A172 (cell line): ENCODE measurements around the gene TECPR2. TPM values are rescaled to one million over a fixed set of nuclear protein-coding genes. Genes with fewer than 3 reads are reported as not detected.

ENCODE experiments used
- DNase-seq: peaks from one replicate; pipeline ENCODE4 v3.0.0-alpha.2; 2015; ENCODE audit warnings: low spot score
- total RNA-seq: library from RNA; depleted of rRNA; stranded (reverse); fragments of >200 nt; shearing (Covaris generic); gene quantifications from 2 replicates; pipeline ENCODE4 v1.2.3, GENCODE V29; 2014

TECPR2 gene
- total RNA-seq, 1 experiment from 2014 or later: 2.4 TPM

DNA sequence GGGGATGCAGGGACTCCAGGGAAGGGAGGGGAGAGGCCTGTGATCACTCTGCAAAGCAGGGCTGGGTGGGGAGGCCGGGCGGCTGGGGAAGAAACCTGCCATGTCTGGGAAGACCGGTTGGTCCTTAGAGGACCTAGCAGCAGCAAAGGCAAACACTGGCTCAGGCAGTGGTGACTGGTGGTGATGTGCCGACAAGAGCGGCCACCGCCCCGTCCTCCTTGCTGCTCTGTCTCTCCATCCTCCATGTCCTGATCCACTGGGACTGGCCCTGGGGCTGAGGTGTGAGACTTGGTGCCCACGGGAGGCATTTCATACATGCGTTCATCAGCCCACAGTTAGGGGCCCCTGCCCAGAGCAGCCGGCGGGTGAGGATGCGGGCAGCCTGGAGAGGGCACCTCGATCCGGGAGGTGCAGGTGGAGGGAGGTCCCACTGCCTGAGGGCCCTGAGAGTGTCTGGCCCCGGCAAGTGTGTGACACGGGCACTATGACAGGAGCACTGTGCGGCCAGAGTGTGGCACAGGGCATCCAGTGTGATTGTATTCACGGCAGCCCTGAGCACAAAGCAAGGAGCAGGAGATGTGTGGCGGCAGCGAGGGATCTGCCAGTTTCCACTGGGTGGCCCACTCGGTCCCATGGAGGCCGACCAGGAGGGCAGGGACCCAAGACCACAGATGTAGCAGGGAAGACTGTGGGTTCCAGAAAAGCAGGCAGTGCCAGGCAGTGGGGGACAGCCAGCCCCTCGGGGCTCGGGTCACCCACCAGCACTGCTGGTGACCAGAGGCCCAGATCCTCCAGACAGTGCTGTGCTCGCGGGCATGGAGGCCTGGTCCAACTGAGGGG, 133.0 kb downstream of the TECPR2 start:
- no peak for DNase-seq

DNA sequence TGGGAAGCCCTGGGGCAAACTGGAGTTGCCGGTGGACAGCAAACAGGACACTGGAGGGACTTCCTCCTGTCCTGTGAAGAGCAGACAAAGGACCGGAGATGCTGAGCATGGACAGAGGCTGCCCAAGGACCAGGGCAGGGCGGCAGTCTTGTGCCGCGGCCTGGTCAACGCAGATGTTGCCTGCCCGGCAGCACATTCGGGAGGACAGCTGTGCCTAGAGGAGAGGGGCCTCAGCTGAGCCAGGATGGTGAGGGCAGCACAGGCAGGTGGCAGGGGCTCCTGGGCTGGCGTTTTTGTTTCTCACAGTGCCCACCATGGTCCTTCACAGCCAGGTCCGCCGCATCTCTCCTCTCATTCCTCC, 133.6 kb downstream of the TECPR2 start:
- DNase-seq: no peak

DNA sequence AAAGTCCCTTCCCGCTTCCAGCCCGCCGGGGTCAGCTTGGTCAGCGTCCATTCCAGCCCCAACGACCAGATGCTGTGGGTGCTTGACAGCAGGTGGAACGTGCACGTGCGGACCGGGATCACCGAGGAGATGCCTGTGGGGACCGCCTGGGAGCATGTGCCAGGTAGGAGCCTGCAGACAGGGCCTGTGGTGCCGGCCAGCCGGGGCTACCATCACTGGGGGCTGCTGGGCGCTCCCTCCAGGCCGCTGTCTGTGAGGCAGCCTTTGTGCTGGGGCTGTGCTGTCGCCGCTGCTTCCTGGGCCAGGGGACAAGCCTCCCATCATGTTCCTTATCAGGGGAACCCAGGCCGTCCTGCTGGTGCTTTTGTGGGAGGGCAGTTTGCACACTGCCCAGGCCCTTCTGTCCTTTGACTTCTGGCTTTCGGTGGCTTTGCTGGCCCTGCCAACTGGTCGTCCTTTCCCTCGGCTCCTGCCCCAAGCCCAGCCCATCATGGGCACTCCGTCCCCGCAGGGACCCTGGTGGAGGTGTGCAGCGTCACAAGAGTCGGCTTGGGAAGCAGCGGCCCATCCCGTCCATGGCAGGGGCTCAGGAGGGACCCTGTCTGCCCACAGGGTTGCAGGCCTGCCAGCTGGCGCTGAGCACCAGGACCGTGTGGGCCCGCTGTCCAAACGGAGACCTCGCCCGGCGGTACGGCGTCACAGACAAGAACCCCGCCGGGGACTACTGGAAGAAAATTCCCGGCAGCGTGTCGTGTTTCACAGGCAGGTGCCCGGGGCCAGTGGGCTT, 134.4 kb downstream of the TECPR2 start:
- no peak for DNase-seq

DNA sequence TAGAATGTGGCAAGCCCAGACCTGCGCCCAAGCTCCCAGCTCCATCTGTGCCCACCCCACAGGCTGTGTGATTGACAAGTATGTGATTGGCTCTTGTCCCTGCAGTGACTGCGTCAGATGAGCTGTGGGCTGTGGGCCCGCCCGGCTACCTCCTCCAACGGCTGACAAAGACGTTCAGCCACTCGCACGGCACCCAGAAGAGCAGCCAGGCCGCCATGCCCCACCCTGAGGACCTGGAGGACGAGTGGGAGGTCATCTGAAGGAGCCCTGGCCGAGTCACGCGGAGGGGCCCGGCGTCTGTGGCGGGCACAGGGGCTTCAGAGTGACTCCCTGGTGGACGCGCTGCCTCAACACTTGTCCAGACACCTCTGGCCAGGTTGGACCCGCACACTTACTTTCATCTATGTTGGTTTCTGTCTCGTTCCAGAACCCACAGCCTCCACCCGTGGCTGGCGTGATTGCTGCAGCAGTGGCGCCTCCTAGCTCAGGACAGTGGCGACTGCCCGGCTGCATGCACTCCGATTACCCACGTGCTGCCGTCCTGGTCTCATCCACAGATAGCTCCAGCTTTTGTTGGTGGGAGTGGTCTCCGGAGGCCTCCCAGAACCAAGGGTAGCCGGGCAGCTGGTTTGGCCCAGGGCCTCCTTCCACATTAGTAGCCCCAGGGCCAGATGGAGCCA, 135.4 kb downstream of the TECPR2 start:
- DNase-seq: no peak

DNA sequence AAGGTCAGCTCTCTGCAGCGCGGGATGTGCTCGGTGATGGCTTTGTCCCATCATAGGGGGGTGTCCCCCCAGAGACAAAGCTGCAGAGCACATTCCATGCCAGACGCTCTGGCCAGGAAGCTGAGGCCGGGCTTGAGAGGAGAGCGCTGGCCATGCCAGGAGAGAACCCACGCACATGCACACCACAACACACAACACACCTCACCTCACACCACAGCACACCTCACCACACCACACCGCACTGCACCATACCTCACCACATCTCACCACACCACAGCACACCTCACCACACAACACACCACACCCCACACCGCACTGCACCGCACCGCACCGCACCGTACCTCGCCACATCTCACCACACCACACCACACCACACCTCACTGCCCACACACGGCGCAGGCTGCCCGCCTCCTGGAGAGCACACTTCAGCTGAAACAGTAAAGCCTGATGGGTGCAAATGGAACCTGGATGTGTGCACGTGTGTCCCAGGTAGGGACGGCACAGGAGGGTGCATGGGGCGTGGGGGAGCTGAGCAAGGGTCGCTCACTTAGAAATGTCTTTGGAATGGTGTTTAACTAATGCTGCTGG, 136.0 kb downstream of the TECPR2 start:
- no peak for DNase-seq

DNA sequence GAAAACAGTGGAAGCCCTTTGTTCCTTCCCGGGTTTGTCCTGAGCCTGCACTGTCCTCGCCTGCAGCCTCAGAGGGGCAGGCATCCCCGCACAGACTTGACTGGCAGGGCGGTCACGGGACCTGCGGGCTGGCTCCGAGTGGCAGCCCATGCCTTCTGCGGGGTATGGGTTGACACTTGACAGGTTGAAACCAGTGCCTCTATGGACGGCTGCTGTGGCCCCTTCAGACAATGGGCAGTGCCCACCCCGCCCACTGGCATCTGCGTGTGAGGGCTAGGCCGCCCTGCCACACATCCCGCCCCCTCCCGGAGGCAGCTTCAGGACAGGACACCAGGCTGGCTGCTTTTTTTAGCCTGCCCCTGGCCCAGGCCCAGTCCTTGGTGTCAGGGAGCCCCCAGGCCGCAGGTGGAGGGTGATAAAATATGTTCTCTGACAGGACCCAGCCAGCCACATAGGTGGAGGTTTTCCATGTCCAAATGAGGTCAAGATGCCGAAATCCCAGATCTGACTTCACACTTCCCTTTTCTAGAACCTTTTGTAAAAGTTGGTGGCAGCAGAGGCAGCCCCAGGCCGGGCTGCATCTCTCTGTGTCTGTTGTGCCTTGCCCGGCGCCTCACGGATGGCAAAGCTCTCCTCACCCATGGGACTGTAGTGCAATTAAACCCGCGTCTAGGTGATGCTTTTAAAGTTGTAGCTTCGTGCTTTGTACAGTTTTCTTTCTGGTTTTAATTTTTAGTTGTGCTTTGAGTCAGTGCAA, 136.8 kb downstream of the TECPR2 start:
- no peak for DNase-seq

DNA sequence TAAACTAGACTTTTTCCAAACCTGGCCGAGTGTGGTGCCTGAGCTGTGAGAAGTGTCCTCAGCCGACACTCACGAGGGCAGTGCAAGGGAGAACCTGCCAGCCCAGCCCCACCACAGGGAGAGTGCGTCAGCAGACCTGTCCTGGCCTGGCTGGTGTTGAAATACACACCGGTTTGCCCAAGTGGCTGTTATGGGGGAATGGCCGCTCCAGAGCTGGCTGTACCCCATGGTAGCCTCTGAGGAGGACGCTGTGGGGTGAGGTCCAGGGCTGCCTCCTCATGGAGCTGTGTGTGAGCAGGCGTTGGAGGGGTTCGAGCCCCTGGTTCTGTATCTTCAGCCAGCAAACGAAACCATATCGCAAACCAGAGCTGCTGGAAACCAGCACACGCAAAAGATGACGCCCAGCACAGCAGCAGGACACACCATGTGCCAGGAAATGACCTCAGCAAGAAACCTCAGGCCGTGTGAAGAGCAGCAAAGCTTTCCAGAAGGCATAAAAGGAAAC, 137.5 kb downstream of the TECPR2 start:
- peak; percentile 33 for DNase-seq

DNA sequence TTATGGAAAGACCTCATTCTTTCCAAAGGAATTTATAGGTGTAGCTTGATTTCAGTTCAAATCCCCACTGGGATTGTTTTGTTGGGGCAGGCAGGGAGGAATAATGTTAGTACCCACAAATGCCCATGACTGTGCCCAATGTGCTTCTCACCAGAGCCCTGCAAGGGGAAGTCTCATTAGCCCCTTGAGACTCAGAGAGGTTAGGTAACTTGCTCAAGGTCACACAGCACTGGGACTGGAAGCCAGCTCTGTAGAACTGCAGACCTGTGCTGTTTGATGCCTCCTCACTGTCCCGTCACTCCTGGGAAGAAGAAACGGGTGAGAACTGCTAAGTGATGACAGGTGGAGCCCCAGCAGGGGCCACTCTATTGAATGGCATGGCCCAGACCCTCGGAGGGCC, 138.0 kb downstream of the TECPR2 start:
- DNase-seq: no peak

DNA sequence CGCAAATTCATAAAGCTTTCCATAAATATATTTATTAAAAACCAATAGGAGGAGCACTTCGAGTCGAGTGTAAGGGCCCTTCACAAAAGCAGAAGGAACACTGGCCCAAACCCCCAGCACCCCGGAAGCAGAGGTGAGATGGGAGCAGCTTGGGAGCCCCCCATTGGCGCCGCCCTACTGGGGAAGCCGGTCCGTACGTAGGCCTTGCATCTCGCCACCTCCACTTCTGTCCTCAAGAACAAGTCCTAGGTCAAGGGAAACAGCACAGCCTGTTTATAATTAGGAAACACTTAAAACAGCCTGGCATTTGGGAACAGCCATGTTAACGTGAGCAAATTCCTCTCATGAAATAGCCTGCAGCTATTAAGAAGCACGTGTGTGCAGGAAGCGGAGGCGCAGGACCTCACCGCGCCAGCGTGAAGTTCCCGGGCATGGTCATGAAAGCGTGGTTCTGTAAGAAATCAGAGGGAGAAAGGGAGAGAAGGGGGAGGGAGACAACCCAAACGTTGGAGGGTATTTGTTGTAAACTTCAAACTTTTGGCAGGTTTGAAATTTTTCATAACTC, 139.1 kb downstream of the TECPR2 start:
- DNase-seq: no peak

DNA sequence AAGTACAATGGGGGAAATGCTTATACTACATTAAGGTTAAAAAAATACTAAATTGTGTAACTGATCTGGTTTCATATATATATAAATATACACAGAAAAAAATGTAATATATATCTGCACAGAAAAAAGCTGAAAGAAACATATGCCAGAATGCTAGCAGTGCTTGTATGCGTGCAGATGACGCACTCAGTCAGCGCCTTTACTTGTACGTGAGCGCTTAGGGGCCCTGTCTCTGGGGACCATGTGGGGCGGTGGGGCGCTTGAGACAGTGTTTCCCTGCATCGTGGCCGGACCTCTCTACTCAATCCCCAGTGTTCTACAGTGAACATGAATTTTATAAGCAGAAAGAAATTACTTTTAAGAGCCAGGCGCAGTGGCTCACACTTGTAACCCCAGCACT, 139.8 kb downstream of the TECPR2 start:
- no peak for DNase-seq

DNA sequence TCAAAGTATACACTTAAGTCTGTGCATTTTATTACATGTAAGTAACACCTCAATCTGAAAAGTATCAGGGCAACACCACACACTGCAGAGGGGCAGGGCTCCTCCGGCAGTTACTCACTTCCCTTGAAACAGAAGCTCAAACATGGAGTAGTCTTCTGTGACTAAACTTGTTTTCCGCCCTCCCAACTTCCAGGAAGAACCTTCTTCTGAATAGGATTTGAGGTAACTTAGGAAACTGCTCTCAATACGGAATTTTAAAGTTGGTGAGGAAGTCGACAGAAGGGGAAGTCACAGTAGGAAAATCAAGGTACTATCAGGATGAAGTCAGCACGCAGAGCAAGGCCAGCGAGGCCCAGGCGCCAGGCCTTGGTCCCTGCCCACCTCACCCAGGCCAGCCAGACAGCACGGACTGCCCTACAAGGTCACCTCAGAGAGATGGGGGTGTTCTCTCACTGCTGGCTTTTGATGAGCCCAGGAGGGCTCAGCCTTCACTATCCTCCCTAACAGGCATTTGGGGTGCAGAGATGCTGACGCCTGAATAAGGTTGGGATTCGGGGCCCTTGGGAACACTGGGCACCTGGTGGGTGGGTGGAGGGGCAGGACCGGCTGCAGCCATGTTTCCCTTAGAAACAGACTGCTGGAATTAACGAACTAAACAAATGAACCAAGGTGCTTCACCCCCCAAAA, 141.0 kb downstream of the TECPR2 start:
- no peak for DNase-seq

DNA sequence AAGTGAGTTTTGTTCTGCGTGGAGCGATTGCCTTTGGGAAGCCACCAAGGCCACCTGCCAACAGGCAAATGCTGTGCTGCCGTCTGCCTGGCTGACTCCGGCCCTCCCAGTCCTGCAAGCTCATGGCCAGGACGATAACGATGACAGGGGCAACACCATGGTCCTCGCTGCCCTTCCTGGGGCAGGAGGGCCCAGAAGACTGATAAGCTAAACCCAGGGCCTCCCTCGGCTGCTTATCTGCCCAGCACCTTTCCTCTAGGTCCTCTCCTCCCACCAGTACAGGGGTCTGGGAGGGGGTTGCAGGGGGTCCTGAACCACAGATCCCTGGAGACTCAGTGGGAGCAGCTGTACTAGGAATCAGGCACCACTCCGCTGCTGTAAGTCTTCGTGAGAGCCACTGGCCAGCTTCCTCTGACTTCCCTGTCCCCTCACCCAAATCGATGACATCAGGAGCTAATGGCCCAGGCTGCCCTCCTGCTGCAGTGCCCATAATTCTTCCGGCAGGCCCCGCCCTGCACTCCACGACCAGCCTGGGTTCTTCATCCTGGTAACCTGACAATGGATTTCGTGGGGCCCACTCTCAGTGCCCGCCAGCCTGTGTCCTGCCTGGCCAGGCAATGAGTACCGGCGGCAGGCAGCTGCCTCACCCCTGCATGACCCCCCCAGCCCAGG, 141.7 kb downstream of the TECPR2 start:
- DNase-seq: no peak

DNA sequence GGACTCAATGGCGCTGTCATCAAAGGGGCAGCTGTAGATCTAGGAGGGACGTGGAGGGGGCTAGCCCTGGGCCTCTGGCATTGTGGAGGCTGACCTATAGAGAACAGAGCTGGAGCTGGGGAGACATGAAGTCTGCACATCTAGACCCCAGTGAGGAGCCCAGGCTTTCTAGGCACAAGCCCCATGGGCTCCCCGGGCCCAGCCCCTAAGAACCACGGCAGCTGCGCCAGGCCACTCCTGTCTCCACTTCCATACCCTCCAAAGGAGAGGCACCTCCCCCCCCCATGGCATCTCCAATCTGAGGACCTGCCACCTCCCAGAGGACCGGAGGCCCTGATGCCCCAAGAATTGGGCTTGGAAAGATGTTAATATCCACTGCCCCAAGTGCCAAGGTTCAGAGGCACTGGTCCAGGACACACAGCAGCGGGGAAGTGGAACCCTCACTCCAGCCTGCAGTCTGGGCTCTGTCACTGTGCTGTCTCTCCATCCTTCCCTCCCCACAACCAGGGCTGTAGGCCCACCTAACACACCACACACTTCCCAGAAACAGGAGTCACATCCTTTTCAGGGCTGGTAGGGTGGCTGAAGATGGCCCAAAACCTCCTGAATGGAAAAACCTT, 142.4 kb downstream of the TECPR2 start:
- DNase-seq: no peak

DNA sequence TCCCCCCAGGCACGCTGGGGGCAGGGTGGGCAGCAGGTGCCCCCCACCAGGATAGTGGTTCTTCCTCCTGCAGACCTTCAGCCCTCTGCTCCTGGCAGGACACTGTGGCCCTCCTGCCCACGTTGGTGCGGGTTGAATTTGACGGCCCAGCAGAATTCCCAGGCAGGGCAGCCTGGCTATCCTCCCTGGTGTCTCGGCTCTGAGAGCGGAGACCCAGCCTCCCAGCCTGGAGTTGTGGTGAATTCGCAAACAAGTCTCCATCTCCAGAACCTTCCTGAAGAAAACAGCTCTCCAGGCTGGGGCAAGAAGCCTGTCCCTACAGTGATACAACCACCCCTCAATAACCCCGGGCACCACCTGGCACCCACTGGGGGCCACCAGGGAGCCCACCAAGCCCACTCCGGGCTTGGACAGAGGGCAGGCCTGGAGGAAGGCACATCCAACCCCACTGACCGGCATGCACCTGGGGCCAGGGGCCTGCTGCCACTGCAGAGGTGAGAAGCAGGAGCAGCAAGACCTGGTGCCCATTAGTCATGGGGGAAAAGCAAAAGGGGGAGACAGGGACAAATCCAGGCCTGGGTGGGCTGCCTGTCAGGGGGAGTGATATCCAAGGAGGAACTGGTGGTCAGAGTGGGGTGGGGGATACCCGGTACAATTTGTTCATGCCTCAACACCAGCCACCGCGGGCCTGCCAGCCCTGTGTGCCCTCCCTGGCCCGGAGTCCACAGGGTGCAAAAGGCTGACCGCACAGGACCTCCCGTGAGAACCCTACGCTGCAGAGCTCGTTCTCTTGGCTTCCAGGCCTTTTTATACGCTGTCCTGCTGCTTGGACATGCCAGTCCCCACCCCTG, 143.3 kb downstream of the TECPR2 start:
- no peak for DNase-seq

DNA sequence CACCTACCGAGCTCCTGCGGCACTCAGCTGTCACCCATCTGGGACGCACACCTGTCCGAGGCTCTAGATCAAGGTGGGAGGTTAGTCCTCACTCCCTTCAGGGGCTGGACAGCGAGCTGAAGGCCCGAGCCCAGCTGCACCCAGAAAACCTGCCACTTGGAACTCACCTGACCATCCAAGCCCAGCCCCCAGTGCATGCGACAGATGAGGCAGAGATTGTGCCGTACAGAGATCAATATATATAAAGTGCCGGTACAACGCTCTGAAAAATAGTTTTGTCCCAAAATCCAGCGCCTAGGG, 143.8 kb downstream of the TECPR2 start:
- DNase-seq: no peak

DNA sequence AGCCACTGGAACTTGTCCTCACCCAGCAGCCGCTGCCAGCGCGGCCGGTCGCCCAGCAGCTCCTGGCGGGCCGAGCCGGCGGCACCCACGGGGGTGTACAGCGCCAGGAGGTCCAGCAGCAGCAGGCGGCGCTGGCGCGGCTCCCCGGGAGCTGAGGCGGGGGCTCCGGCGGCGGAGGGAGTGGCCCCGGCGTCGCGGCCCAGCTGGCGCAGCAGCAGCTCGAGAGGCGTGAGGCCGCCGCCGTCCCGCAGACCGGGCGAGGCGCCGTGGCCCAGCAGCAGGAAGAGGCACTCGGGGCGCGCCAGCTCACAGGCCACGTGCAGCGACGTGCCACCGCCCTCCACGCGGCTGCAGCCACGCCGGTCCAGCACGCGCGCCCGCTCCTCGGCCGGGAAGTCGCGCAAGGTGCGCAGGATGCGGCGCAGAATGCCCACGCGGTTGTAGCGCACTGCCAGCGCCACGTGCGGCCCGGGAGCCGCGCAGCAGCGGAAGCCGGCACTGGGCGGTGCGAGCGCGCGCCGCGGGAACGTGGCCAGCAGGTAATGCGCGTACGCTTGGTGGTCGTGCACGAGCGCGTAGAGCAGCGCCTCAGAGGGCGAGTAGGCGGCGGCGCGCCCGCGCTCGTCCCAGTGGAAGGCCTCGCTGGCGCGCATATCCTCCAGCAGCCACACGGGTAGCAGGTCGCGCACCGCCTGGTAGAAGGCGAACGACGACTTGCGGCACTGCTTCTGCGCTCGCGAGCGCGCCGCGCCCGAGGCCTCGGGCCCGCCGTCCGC, 144.5 kb downstream of the TECPR2 start:
- no peak for DNase-seq

DNA sequence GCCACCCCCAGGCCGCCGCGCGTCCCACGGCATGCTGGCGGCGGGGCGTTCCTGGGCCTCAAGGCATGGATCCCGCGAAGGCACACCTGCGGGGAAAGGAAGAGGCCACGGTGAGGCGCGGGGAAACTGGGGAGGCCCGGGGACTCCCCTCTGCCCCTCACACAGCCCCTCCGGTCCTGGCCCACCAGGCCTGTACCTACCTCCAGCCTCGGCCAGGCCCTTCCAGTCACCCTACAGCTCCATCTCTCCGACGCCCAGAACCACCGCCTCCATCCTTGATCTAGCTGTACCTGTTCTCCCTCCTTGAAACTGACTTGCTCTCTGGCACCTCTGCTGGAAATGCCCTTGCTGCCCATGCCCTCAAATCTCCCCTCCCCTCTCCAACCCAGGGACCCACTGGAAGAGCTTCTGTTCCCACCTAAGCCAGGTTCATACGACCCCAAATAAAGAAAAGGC, 145.1 kb downstream of the TECPR2 start:
- DNase-seq: no peak

DNA sequence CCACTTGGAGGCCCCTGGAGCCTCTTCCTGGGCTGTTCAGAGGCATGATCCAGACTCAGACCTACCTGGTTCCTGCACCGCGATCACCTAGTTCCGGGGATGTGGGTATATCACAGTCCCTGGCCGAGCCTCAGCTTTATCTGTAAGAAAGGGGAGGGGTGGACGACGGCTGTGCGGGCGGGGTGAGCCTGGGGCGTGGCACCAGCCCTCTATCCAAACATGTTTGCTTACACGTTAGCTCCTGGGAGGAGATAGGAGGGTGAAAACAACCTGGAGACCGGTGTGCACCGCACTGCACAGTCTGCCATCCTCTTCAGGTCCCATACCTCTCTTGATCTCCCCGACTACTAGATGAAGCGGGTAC, 145.7 kb downstream of the TECPR2 start:
- DNase-seq: peak; percentile 27
